Ectodermal cell (in vitro differentiated cells): Measurements from ENCODE around the gene POC1A.
"Not testable (repeated sequence)": the region's sequence is repeated elsewhere in the genome, so short reads cannot be mapped to it uniquely, and the experiment has no call there.

ENCODE experiments used
- H3K27ac ChIP-seq: 2 replicates; pipeline ENCODE4 v1.7.0; 2013; ENCODE audit warnings: mild to moderate bottlenecking, low read depth, low read length; ENCODE audit not compliant: insufficient read depth, poor library complexity, severe bottlenecking
- H3K27me3 ChIP-seq: 2 replicates; pipeline ENCODE4 v1.7.0; 2013; ENCODE audit warnings: mild to moderate bottlenecking, low read length; ENCODE audit not compliant: insufficient read depth, control insufficient read depth, poor library complexity, severe bottlenecking
- H3K36me3 ChIP-seq: one replicate; pipeline ENCODE4 v1.7.0; 2013; ENCODE audit warnings: low read length; ENCODE audit not compliant: control insufficient read depth, insufficient read depth
- H3K4me1 ChIP-seq: one replicate; pipeline ENCODE4 v1.7.0; 2013; ENCODE audit warnings: low read length; ENCODE audit not compliant: control insufficient read depth, insufficient read depth
- H3K4me3 ChIP-seq: 2 replicates; pipeline ENCODE4 v1.7.0; 2013; ENCODE audit warnings: low read depth, low read length, control low read depth; ENCODE audit not compliant: insufficient read depth
- H3K9me3 ChIP-seq: 2 replicates; pipeline ENCODE4 v1.7.0; 2013; ENCODE audit warnings: mild to moderate bottlenecking, low read length, moderate library complexity; ENCODE audit not compliant: control insufficient read depth
- WGBS, 2 experiments: methylation state at CpG; one replicate each; pipeline ENCODE4 v1.1.7; 2013; ENCODE audit warnings: missing lambda C conversion rate in 2 of 2; 5-methylcytosine and 5-hydroxymethylcytosine counted together

The POC1A gene

DNA sequence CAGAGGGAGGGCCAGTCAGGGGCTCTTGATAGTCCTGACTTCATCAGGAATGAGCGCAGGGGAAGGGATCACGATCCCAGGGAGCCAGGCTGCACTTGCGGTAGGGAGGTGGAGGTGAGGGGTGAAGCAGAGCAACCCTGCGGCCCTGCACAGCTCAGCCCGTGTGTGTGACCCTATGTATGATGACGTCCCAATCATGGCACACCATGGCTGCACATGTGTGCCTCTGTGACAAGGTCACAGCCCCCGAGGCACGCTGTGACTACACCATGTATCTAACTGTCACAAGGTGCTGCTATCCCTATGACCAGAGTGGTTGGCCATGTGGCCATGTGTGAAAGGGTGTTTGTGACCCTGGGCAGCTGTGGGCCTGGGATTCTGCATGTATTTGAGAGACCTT, 30.5 kb upstream of the POC1A start:
- H3K4me3 ChIP-seq, result no peak overlapping the region
- H3K4me1 ChIP-seq, result no peaks in the 10 kb centered on the region
- no peaks in the 10 kb centered on the region for H3K36me3 ChIP-seq
- no peaks in the 10 kb centered on the region for H3K9me3 ChIP-seq
- WGBS, 2 experiments, result 91 to 94% methylated on average over 8 of the region's 8 CpGs
- H3K27me3 ChIP-seq, result no peaks in the 10 kb centered on the region
- no peak overlapping the region for H3K27ac ChIP-seq

DNA sequence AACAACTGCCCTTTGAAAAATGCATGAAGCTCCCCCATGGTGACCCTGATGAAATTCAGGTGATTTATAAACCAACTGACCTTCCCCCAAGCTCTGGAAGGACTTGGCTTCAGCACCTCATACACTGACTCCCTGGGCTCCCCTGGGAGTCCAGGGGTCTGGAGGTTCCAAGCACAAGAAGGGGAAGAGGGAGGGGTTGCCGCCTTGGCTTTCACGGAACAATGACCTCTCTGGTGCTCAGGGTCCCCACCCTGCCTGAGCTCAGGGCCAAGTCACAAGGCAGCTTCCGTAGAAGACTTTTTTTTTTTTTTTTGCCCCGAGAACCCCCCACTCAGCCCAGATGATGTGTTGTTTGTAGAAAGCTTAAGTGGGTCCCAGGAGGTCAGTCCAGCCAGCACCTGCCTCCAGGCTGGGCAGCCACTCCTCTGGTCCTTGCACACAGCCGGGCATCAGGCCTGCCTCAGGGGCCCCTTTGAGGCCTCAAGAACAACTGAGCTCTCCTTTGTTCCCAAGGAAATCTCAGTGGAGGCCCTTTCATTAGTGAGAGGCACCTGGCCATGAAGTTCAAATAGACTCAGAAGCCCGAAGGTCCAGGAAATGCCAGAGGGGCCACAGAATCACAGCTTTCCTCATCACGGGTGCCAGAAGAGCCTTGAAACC, 29.7 kb upstream of the POC1A start:
- WGBS, 2 experiments, result 86 to 94% methylated on average over 6 to 7 of the region's 7 CpGs
- H3K36me3 ChIP-seq, result no peaks in the 10 kb centered on the region
- no peak overlapping the region for H3K4me3 ChIP-seq
- H3K27ac ChIP-seq, result no peak overlapping the region
- H3K27me3 ChIP-seq, result no peaks in the 10 kb centered on the region
- no peaks in the 10 kb centered on the region for H3K9me3 ChIP-seq
- no peaks in the 10 kb centered on the region for H3K4me1 ChIP-seq

DNA sequence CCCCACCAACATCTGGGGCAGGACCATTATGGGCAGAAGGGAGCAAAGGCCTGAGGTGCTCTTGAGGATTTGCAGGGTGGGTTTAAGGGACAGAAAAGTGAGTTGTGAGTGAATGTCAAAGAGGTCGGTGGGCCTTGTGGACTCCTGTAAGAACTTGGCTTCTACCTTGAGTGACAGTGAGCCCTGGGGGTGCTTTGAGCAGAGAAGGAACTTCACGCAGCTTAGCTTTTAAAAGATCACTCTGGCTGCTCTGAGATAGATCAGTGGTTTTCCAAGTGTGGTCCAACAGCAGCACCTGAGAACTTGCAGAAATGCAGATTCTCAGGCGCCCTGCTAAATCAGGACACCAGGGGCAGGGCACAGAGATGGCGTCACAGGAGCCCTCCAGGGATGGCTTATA, 28.5 kb upstream of the POC1A start:
- Histone ChIP-seq H3K4me3 (no peak overlapping the region), H3K4me1 (no peaks in the 10 kb centered on the region), H3K27ac (no peak overlapping the region), H3K36me3 (no peaks in the 10 kb centered on the region), H3K27me3 (no peaks in the 10 kb centered on the region), H3K9me3 (no peaks in the 10 kb centered on the region)
- 89 to 90% methylated on average over 4 of the region's 4 CpGs for WGBS, 2 experiments

DNA sequence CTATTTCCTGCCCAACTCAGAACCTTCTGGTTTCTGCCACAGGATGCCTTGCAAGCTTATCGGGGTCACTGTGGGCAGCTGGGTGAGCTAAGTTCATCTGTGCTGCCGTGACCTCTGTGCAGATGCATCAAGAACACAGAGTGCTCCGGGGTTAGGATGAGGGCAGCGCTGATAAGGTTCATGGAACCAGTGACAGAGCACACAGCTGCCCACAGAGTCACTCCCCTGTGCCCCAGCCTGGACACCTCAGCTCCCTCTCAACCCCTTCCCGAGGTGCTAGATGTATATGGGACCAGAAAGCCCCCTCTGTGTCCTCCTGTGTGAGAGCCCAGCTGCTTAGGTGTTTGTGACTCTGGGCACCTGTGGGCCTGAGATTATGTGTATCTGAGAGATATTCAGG, 28.0 kb upstream of the POC1A start:
- Histone ChIP-seq H3K27me3 (no peaks in the 10 kb centered on the region), H3K4me3 (no peak overlapping the region), H3K9me3 (no peaks in the 10 kb centered on the region), H3K27ac (no peak overlapping the region), H3K36me3 (no peaks in the 10 kb centered on the region), H3K4me1 (no peaks in the 10 kb centered on the region)
- 93 to 97% methylated on average over 5 of the region's 5 CpGs for WGBS, 2 experiments

DNA sequence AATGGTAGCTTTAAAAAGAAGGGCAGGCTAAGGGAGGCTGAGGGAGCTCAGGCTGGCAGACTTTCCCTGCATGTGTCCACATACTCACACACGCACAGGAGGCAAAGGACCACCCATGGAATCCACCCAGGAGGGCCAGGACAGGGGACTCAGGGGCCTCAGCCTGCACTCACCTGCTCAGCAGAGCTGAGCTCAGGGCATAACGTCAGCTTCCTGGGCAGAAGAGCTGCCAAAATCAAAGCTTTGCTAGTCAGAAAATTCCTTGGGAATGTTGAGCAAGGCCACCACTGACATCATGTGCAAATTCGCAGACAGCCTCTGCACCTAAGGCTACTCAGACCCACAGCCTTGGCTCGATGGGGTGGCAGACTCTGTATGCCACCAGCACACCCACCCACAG, 27.3 kb upstream of the POC1A start:
- H3K27me3 ChIP-seq, result no peaks in the 10 kb centered on the region
- no peaks in the 10 kb centered on the region for H3K9me3 ChIP-seq
- WGBS, 2 experiments, result 73 to 76% methylated on average over 4 of the region's 4 CpGs
- H3K4me3 ChIP-seq, result no peak overlapping the region
- H3K4me1 ChIP-seq, result no peaks in the 10 kb centered on the region
- no peaks in the 10 kb centered on the region for H3K36me3 ChIP-seq
- H3K27ac ChIP-seq, result no peak overlapping the region

DNA sequence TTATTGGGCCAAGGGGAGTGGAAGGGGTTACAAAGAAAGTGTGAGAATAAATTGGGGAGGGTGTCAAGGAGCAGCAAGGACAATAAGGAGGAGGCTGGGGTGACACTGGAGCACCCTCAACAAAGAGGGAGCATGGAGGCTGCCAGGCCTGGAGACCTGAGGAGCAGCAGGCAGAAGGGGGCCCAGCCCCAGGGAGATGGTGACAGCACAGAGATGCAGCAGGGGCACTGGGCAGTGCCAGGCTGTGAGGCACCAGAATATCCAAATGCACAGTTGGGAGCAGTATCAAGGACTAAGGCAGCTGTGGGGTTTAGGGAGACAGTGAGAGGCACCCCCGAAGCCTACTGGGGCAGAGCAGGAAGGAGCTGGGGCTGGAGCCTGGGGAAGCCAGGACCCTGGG, 24.3 kb upstream of the POC1A start:
- Histone ChIP-seq H3K4me1 (no peaks in the 10 kb centered on the region), H3K27ac (no peak overlapping the region), H3K36me3 (no peaks in the 10 kb centered on the region), H3K9me3 (no peaks in the 10 kb centered on the region), H3K4me3 (no peak overlapping the region), H3K27me3 (no peaks in the 10 kb centered on the region)
- 95 to 97% methylated on average over 1 of the region's 1 CpG for WGBS, 2 experiments

DNA sequence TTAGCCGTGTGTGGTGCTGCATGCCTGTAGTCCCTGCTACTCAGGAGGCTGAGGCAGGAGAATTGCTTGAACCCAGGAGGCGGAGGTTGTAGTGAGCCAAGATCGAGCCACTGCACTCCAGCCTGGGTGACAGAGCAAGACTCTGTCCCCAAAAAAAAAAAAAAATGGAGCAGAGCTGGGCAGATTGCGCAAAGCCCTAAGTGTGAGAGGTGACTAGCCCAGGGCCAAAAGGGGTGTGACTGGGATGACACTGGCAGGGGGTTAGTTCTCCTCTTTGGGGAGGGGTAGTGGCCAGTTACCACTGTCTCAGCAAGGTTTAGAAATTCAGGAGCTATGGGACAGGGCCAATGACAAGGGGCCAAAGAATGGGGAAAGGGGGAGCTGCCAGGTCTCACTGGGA, 23.9 kb upstream of the POC1A start:
- WGBS, 2 experiments, result 92 to 94% methylated on average over 4 of the region's 4 CpGs
- H3K4me1 ChIP-seq, H3K27me3 ChIP-seq, H3K36me3 ChIP-seq, H3K27ac ChIP-seq, H3K4me3 ChIP-seq, H3K9me3 ChIP-seq: not testable (repeated sequence)

DNA sequence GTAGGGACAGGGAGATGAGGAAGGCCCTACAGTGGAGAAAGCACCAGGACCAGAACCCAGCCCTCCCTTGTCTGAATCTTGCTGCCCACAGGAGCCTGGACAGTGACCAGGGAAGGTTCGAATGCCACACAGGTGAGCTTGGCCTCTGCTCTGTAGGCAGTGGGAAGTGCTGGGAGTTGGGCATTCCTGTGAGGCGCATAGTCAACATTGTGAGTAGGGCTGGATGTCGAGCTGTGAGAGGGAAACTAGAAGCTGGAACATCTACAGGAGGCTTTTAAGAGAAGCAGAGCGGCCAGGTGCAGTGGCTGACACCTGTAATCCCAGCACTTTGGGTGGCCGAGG, 23.4 kb upstream of the POC1A start:
- H3K4me1 ChIP-seq, result no peaks in the 10 kb centered on the region
- whole genome bisulfite sequencing, 2 experiments, result 87 to 88% methylated on average over 5 of the region's 5 CpGs
- H3K27ac ChIP-seq, result no peak overlapping the region
- H3K9me3 ChIP-seq, result no peaks in the 10 kb centered on the region
- no peaks in the 10 kb centered on the region for H3K36me3 ChIP-seq
- no peak overlapping the region for H3K4me3 ChIP-seq
- H3K27me3 ChIP-seq, result no peaks in the 10 kb centered on the region

DNA sequence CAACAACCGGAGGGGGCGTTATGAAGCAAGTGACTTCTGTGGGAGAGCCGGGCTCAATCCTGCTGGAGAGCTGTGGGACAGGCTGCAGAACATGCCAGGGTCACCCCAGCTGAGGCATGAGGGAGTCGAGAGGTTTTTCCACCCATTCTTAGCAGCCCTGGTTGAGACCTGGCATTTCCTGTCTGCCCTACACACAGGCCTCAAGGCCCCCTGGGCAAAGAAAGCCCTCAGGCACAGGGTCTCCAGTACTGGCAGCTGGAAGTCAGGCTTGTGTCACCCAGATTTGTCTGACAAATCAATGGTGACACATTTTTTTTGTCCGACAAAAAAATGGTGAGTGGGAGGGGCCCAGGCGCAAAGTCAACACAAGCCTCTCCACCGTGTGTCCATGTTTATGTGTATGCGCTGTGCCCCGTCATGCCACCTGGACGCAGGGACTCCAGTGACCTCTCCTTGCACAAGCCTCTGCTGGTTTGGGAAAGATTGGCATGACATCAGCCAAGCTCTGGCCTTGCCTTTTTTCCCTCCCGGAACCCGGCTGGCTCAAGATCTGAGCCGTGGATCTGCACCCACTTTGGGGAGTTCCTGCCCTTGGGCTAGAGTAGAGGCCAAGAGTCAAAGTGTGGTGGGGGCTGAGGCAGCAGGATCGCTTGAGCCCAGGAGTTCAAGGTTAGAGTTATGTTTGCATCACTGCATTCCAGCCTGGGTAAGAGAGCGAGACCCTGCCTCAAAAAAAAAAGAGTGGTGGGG, 22.9 kb upstream of the POC1A start:
- no peaks in the 10 kb centered on the region for H3K27me3 ChIP-seq
- no peaks in the 10 kb centered on the region for H3K9me3 ChIP-seq
- no peaks in the 10 kb centered on the region for H3K4me1 ChIP-seq
- 87 to 92% methylated on average over 15 of the region's 15 CpGs for WGBS, 2 experiments
- H3K36me3 ChIP-seq, result no peaks in the 10 kb centered on the region
- no peak overlapping the region for H3K27ac ChIP-seq
- H3K4me3 ChIP-seq, result no peak overlapping the region

DNA sequence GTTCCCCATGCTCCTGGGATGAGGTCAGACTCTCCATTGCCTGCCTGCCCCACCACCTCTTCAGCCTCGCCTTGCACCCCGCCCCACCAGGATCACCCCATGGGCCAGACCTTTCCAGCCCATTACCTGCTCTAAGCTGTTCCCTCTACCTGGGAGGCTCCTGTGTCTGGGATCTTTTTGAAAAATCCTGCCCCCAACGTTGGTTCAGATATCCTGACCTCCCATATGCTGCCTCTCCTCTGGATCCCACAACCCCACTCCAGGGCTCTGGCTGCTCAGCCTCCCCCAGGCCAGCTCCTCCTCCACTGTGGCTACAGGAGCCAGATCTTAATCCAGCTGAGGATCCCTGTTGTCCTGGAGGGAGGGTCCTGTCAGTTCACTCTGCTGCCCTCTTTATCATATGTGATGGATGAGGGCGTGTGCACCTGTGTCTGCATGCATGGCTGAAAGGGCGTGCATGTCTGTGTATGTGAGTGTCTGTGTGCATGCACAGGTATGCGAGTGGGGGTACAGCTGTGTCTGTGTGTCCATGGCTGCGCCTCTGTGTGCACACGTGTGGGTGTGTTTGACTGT, 22.0 kb upstream of the POC1A start:
- no peaks in the 10 kb centered on the region for H3K27me3 ChIP-seq
- H3K27ac ChIP-seq, result no peak overlapping the region
- WGBS, 2 experiments, result 91 to 92% methylated on average over 8 of the region's 8 CpGs
- H3K4me3 ChIP-seq, result no peak overlapping the region
- H3K9me3 ChIP-seq, result no peaks in the 10 kb centered on the region
- no peaks in the 10 kb centered on the region for H3K4me1 ChIP-seq
- H3K36me3 ChIP-seq, result no peaks in the 10 kb centered on the region
